SK-N-SH (cell line): Measurements from ENCODE around the gene GAS2L2. TPM values are rescaled to one million over a fixed set of nuclear protein-coding genes. Genes with fewer than 3 reads are reported as not detected.

Experiments
- CTCF ChIA-PET: fragments of 300-600, 350-600 bp; formaldehyde crosslinking; extraction: SDS; loops from one replicate; lab custom pipeline; 2021; lab: Yijun Ruan, JAX
- POLR2A ChIA-PET: fragments of 350-600 bp; sonication (Branson Sonifier 250); formaldehyde crosslinking; extraction: SDS; loops from one replicate; lab custom pipeline; 2020; ENCODE audit warnings: antibody characterized with exemption, inconsistent platforms; lab: Yijun Ruan, JAX
- DNase-seq: peaks from one replicate; pipeline ENCODE4 v3.0.0; 2012
- H2AFZ ChIP-seq: fragments of 200-600 bp; sonication (generic); 2 replicates; pipeline ENCODE4 v1.8.1; 2016; ENCODE audit warnings: antibody characterized with exemption, mild to moderate bottlenecking, low read depth
- H3F3A ChIP-seq: fragments of 200-600 bp; sonication (generic); replicated peaks from 2 replicates; pipeline ENCODE3; 2016; ENCODE audit warnings: antibody characterized with exemption, mild to moderate bottlenecking; ENCODE audit not compliant: insufficient read depth
- H3K27ac ChIP-seq, 2 experiments: fragments of 200-500 bp in 1 of 2; fragments of 200-600 bp in 1 of 2; sonication (Bioruptor generic) in 1 of 2; sonication (generic), shearing (Covaris generic) in 1 of 2; 2 replicates each; pipeline versions ENCODE4 v1.5.1 to v1.6.1; 2014 to 2016; ENCODE audit warnings: low read depth in 2 of 2, inconsistent platforms in 1 of 2, low read length in 1 of 2, mild to moderate bottlenecking in 1 of 2, mixed read lengths in 1 of 2
- H3K27me3 ChIP-seq: fragments of 200-600 bp; sonication (generic), shearing (Covaris generic); 2 replicates; pipeline ENCODE4 v1.6.1; 2016; ENCODE audit warnings: mixed run types; ENCODE audit not compliant: insufficient read depth
- H3K36me3 ChIP-seq, 2 experiments: fragments of 200-500 bp in 1 of 2; fragments of 200-600 bp in 1 of 2; sonication (Bioruptor generic) in 1 of 2; sonication (generic) in 1 of 2; replicated peaks in 1 of 2; 2 replicates each; pipeline versions ENCODE3 to v1.5.1; 2014 to 2016; ENCODE audit warnings: low read length in 1 of 2, mild to moderate bottlenecking in 1 of 2; ENCODE audit not compliant: insufficient read depth in 2 of 2, control insufficient read depth in 1 of 2
- H3K4me1 ChIP-seq, 2 experiments: fragments of 200-500 bp in 1 of 2; fragments of 200-600 bp in 1 of 2; sonication (Bioruptor generic) in 1 of 2; sonication (generic), shearing (Covaris generic) in 1 of 2; 2 replicates each; pipeline versions ENCODE4 v1.5.1 to v1.6.1; 2014 to 2016; ENCODE audit warnings: low read depth in 1 of 2, low read length in 1 of 2, mixed run types in 1 of 2; ENCODE audit not compliant: insufficient read depth in 2 of 2, control insufficient read depth in 1 of 2
- H3K4me2 ChIP-seq: fragments of 200-600 bp; sonication (generic), shearing (Covaris generic); 2 replicates; pipeline ENCODE4 v1.6.1; 2017; ENCODE audit warnings: mixed run types
- H3K4me3 ChIP-seq, 2 experiments: fragments of 200-500 bp in 1 of 2; fragments of 200-600 bp in 1 of 2; sonication (Bioruptor generic) in 1 of 2; sonication (generic), shearing (Covaris generic) in 1 of 2; 2 replicates each; pipeline versions ENCODE4 v1.5.1 to v1.8.1; 2014 to 2016; ENCODE audit warnings: low read depth in 2 of 2, inconsistent platforms in 1 of 2, low read length in 1 of 2, mild to moderate bottlenecking in 1 of 2, mixed read lengths in 1 of 2, moderate library complexity in 1 of 2
- H3K79me2 ChIP-seq: fragments of 200-600 bp; sonication (generic); 2 replicates; pipeline ENCODE4 v1.8.1; 2017; ENCODE audit warnings: mild to moderate bottlenecking; ENCODE audit not compliant: insufficient read depth
- H3K9ac ChIP-seq: fragments of 200-600 bp; sonication (generic); 2 replicates; pipeline ENCODE4 v1.6.1; 2017; ENCODE audit warnings: mixed run types
- H3K9me2 ChIP-seq: fragments of 200-600 bp; sonication (generic); 2 replicates; pipeline ENCODE4 v1.6.1; 2017; ENCODE audit warnings: mixed run types
- H3K9me3 ChIP-seq: fragments of 200-600 bp; sonication (generic); 2 replicates; pipeline ENCODE4 v1.6.1; 2017; ENCODE audit warnings: mixed run types, mild to moderate bottlenecking, moderate library complexity
- H4K20me1 ChIP-seq: fragments of 200-600 bp; sonication (generic); 2 replicates; pipeline ENCODE4 v1.6.1; 2017; ENCODE audit warnings: mild to moderate bottlenecking, mixed run types; ENCODE audit not compliant: insufficient read depth
- EP300 ChIP-seq, 2 experiments: IDR thresholded peaks; 2 replicates each; pipeline versions ENCODE4 v1.4.0 to v1.6.1; 2012; ENCODE audit warnings: borderline replicate concordance in 1 of 2, low read depth in 1 of 2, low read length in 1 of 2
- FOSL2 ChIP-seq: IDR thresholded peaks from 2 replicates; pipeline ENCODE4 v1.4.0; 2012; ENCODE audit warnings: low read depth, mild to moderate bottlenecking, moderate library complexity, borderline replicate concordance
- FOXJ3 ChIP-seq: sonication (generic); formaldehyde crosslinking; IDR thresholded peaks from 2 replicates; pipeline ENCODE4 v1.5.1; 2020; ENCODE audit warnings: mild to moderate bottlenecking, missing genetic modification reagents
- GATA2 ChIP-seq: sonication (generic); formaldehyde crosslinking; IDR thresholded peaks from 2 replicates; pipeline ENCODE4 v1.5.0; 2020; ENCODE audit warnings: mild to moderate bottlenecking, missing genetic modification reagents
- JUND ChIP-seq: IDR thresholded peaks from 2 replicates; pipeline ENCODE4 v1.4.0; 2012
- NRF1 ChIP-seq: IDR thresholded peaks from 2 replicates; pipeline ENCODE4 v1.6.1; 2012; ENCODE audit warnings: low read depth, mild to moderate bottlenecking, low read length
- RAD21 ChIP-seq: IDR thresholded peaks from 2 replicates; pipeline ENCODE4 v1.6.1; 2012; ENCODE audit warnings: mild to moderate bottlenecking, low read length
- RCOR1 ChIP-seq: fragments of 150-350 bp; IDR thresholded peaks from 2 replicates; pipeline ENCODE4 v1.6.1; 2017; ENCODE audit warnings: antibody characterized with exemption, low read length
- SMC3 ChIP-seq: IDR thresholded peaks from 2 replicates; pipeline ENCODE4 v1.6.1; 2012; ENCODE audit warnings: low read depth, low read length, improper control_type of control experiment
- WGBS: methylation state at CpG from one replicate; pipeline ENCODE4 v1.1.6; 2017; ENCODE audit warnings: low lambda C conversion rate; 5-methylcytosine and 5-hydroxymethylcytosine counted together
- polyA plus RNA-seq, 3 experiments: library from polyadenylated mRNA; depleted of rRNA; stranded (reverse); fragments of >200 nt; gene quantifications; 2 replicates each; pipeline ENCODE4 v1.2.3, GENCODE V29; 2012
- TF ChIP-seq, protein P1 (sequence below): IDR thresholded peaks from 2 replicates; pipeline ENCODE4 v1.4.0; 2012; ENCODE audit warnings: low read depth
- TF ChIP-seq, protein P2 (sequence below): fragments of 150-350 bp; IDR thresholded peaks from 2 replicates; pipeline ENCODE4 v1.6.1; 2017; ENCODE audit warnings: antibody characterized with exemption, low read length, low read depth, borderline replicate concordance

Gene GAS2L2
- polyA plus RNA-seq, 1 of the 3 experiments (the other 2 are of a cell fraction): not detected

DNA sequence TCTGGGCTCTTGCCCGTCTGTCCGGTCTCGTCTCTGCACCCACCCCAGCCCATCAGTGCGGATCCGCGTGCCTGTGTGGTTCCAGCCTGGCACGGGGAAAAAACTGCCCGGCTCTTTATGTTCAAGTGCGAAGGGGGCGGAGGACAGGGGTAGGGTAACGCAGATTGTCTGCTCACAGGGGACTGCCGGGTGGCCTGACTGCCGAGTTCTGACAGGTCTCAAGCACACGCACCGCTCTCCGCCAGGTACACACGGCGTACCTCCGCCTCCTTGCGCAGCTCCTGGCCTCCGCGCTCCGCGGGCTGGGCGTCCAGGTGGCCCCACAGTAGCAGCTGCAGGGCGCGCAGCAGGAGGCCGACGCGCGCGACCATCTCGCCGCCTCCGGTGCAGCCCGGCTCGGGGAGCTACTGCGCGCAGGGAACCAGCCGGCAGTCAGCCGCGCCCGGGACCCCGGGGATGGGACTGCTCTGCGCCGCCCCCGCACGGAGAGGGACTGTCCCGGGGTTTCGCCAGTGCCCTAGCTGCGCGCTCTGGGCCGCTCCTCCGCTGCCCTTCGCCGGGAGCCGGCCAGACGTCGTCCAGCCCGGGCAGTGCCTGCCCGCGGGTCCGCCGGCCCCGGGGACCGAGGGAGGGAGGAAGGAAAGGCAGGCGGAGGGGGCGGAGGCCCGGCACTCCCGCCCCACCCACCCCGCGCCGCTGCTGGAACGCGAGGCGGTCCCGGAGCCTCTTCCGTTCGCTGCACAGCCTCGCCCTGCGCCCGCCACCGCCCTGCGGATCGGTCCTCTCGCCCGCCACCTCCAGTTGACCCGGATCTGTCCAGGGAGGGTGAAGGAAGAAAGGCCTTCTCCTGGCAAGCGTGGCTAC lies 42.2 kb upstream of the GAS2L2 start, which contains the start of gene MMP28:
TSS of gene MMP28 (minus strand) at position 635 of the 864 bp plus-strand sequence. CDS start at position 371, 264 bp downstream.
- H3K27me3 ChIP-seq: peaks cover 47% of the 10 kb centered on the region
- H3K79me2 ChIP-seq: no peaks in the 10 kb centered on the region
- H3K9ac ChIP-seq: no peak within 1 kb of the TSS
- peak; percentile 86 for DNase-seq
- no peaks in the 10 kb centered on the region for H3K9me2 ChIP-seq
- 24% methylated on average over 36 of the region's 89 CpGs for WGBS
- H3K4me1 ChIP-seq: peaks cover 0 to 44% of the 10 kb centered on the region in 2 experiments; a peak in 2 of 4 replicates
- TF ChIP-seq GATA2: no peak
- TF ChIP-seq JUND: no peak
- TF ChIP-seq RAD21: no peak
- no peak for TF ChIP-seq SMC3
- no peak for TF ChIP-seq EP300 (IDR thresholded peaks at IDR 0.05; ENCODE audit: borderline replicate concordance in 1 of 2, low read depth in 1 of 2, low read length in 1 of 2)
- TF ChIP-seq, protein P1, sequence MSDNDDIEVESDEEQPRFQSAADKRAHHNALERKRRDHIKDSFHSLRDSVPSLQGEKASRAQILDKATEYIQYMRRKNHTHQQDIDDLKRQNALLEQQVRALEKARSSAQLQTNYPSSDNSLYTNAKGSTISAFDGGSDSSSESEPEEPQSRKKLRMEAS: no peak
- TF ChIP-seq, protein P2, sequence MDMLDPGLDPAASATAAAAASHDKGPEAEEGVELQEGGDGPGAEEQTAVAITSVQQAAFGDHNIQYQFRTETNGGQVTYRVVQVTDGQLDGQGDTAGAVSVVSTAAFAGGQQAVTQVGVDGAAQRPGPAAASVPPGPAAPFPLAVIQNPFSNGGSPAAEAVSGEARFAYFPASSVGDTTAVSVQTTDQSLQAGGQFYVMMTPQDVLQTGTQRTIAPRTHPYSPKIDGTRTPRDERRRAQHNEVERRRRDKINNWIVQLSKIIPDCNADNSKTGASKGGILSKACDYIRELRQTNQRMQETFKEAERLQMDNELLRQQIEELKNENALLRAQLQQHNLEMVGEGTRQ: no peak
- no peak for TF ChIP-seq FOSL2
- TF ChIP-seq RCOR1: no peak
- no peak for TF ChIP-seq FOXJ3
- no peak for TF ChIP-seq NRF1
- H3K9me3 ChIP-seq: no peaks in the 10 kb centered on the region
- no peaks in the 10 kb centered on the region for H3F3A ChIP-seq
- H3K36me3 ChIP-seq: no peaks in the 10 kb centered on the region
- ChIA-PET CTCF (interaction anchor here (0.7 to 7.0 kb wide), 8 partner anchors 8 to 33 kb away, joined by 3 to 99 read pairs (median 4); partner anchors contain the start of gene TAF15), POLR2A (interaction anchor here (0.7 kb wide), 1 partner anchor 31 kb away, joined by 3 read pairs; no protein-coding TSS in a partner anchor)
- H3K27ac ChIP-seq: peak within 1 kb of the TSS in 1 of 2 experiments; percentile 53; a peak in 1 of 4 replicates
- no peak within 1 kb of the TSS for H2AFZ ChIP-seq
- H4K20me1 ChIP-seq: no peaks in the 10 kb centered on the region
- peak within 1 kb of the TSS; percentile 77 for H3K4me2 ChIP-seq
- H3K4me3 ChIP-seq: peak within 1 kb of the TSS; percentile 55 to 56; a peak in 3 of 4 replicates

DNA sequence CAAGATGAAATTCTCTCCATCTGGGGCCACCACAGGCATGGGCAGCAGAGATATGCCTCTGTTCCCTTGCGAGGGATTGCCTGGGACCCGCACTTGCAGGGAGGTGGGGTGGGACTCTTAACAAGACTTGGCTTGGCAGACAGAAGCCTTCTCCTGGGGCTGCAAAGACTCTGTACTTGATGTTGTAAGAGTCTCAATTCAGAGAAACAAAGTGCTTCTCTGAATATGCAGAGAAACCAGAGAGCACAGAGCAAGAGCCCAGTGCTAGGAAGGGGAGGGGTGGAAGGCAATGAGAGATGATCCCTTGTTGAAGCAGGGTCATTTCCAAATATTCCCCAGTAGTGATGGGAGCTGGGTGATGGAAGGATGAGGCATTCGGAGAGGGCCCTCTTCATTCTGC lies 40.2 kb upstream of the GAS2L2 start:
- no peaks in the 10 kb centered on the region for H3K79me2 ChIP-seq
- H3K27ac ChIP-seq: no peak overlapping the region
- POLR2A ChIA-PET: no interaction called here
- peaks cover 7% of the 10 kb centered on the region for H3F3A ChIP-seq
- CTCF ChIA-PET: interaction anchor here (1.0 to 7.0 kb wide), 5 partner anchors 12 to 28 kb away, joined by 3 to 99 read pairs (median 11); partner anchors contain the start of gene TAF15
- H3K36me3 ChIP-seq: no peaks in the 10 kb centered on the region
- H3K27me3 ChIP-seq: peaks cover 47% of the 10 kb centered on the region
- H3K9me3 ChIP-seq: no peaks in the 10 kb centered on the region
- H3K9ac ChIP-seq: no peak overlapping the region
- H3K4me3 ChIP-seq: no peak overlapping the region
- no peaks in the 10 kb centered on the region for H4K20me1 ChIP-seq
- WGBS: 92% methylated on average over 3 of the region's 3 CpGs
- TF ChIP-seq, protein P1: no peak
- no peak for DNase-seq
- H3K4me2 ChIP-seq: no peak overlapping the region
- no peak overlapping the region for H2AFZ ChIP-seq
- peaks cover 0 to 40% of the 10 kb centered on the region in 2 experiments; a peak in 2 of 4 replicates for H3K4me1 ChIP-seq
- H3K9me2 ChIP-seq: no peaks in the 10 kb centered on the region
